ENCODE data around the gene DNASE1L1. TPM values are rescaled to one million over a fixed set of nuclear protein-coding genes. Genes with fewer than 3 reads are reported as not detected.

The DNASE1L1 gene
- total and polyA plus RNA-seq, 8 donors: 12.5 to 48.7 (median 17.1) TPM

DNA sequence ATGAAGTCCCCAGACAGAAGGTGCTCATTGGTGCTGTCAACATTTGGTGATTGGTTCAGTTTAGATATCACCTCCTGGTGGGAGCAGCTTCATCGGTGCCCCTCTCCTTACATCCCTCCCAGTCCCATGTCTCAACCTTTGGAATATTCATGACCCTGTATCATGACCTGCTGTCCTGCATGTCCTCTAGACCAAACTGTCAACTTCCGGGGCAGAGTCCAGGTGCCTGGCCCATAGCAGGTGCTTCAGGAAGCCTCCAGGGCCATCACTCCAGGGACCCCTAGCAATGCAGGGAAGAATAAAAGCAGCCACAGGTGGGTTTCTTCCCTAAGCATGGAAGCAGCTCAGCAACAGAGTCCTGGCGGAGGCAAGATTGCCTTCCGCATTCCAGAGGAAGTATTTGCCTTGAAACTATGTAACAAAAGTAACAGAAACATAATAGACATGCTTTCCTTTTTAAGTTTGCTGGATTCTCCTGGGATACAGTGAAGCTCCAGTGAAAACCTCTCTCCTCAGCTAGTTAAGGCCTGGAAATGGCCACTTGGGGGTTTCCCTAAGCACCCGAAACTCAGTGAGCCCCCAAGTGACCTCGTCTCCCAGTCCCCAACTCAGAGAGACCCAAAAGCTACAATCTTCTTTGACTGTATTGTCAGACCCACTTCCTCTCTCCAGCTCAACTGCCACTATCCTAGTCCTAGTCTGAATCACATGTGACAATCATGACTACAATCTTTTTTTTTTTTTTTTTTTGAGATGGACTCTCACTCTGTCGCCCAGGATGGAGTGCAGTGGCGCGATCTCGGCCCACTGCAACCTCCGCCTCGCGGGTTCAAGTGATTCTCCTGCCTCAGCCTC is 18.1 kb upstream of the DNASE1L1 start:
- DNase-seq: no peak
- TF ChIP-seq POLR2AphosphoS5 (IDR thresholded peaks at IDR 0.05): no peak
- TF ChIP-seq, protein P1, sequence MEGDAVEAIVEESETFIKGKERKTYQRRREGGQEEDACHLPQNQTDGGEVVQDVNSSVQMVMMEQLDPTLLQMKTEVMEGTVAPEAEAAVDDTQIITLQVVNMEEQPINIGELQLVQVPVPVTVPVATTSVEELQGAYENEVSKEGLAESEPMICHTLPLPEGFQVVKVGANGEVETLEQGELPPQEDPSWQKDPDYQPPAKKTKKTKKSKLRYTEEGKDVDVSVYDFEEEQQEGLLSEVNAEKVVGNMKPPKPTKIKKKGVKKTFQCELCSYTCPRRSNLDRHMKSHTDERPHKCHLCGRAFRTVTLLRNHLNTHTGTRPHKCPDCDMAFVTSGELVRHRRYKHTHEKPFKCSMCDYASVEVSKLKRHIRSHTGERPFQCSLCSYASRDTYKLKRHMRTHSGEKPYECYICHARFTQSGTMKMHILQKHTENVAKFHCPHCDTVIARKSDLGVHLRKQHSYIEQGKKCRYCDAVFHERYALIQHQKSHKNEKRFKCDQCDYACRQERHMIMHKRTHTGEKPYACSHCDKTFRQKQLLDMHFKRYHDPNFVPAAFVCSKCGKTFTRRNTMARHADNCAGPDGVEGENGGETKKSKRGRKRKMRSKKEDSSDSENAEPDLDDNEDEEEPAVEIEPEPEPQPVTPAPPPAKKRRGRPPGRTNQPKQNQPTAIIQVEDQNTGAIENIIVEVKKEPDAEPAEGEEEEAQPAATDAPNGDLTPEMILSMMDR (IDR thresholded peaks at IDR 0.05): no peak
- peak overlapping the region in 2 of 5 donors; percentile 25 to 89 for H3K27ac ChIP-seq

DNA sequence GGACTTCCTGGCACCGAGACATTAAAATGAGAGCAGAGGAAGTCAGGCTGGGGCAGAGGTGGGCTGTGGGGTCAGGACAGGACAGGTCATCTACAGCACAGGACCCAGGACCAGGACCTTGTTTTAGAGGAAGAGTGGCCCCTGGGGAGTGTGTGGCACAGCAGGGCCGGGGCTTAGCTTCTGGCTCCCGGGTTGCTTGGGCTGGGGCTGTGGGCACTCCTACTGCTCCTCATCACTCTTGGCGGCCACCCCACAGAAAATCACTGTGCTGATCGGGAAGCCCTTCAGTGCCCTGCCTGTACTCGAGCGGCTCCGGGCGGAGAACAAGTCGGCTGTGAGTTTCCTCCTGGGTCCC is 11.3 kb upstream of the DNASE1L1 start:
- Histone ChIP-seq H3K27me3 (no peaks in the 10 kb centered on the region), H3K4me1 (no peaks in the 10 kb centered on the region), H3K9me3 (no peaks in the 10 kb centered on the region), H3K4me3 (no peak overlapping the region), H3K27ac (no peak overlapping the region), H3K36me3 (peaks cover 0 to 17% (median 10%) of the 10 kb centered on the region in 4 donors)
- 73 to 88% (median 85%) methylated on average over 3 to 10 of the region's 10 CpGs for whole genome bisulfite sequencing, 5 donors
- intact Hi-C loops (cut with DNase I; ENCODE audit: low total_unique reads): no loop called here
- TF ChIP-seq EP300 (IDR thresholded peaks at IDR 0.05) (no peak), POLR2A (IDR thresholded peaks at IDR 0.05) (no peak), POLR2AphosphoS5 (IDR thresholded peaks at IDR 0.05) (no peak)
- TF ChIP-seq, protein P1 (IDR thresholded peaks at IDR 0.05): no peak
- DNase-seq: no peak

More for the DNA sequence above, 18.1 kb upstream of the DNASE1L1 start:
- Histone ChIP-seq H3K36me3 (peaks cover 1 to 8% (median 4%) of the 10 kb centered on the region in 4 donors), H3K9me3 (no peaks in the 10 kb centered on the region), H3K27me3 (no peaks in the 10 kb centered on the region), H3K4me1 (peaks cover 0 to 48% (median 30%) of the 10 kb centered on the region in 4 donors), H3K4me3 (peak overlapping the region in 2 of 4 donors; percentile 69 to 80)
- WGBS, 5 donors: 73 to 84% (median 79%) methylated on average over 12 to 13 of the region's 13 CpGs
- intact Hi-C loops (cut with DNase I; ENCODE audit: low total_unique reads): no loop called here

DNA sequence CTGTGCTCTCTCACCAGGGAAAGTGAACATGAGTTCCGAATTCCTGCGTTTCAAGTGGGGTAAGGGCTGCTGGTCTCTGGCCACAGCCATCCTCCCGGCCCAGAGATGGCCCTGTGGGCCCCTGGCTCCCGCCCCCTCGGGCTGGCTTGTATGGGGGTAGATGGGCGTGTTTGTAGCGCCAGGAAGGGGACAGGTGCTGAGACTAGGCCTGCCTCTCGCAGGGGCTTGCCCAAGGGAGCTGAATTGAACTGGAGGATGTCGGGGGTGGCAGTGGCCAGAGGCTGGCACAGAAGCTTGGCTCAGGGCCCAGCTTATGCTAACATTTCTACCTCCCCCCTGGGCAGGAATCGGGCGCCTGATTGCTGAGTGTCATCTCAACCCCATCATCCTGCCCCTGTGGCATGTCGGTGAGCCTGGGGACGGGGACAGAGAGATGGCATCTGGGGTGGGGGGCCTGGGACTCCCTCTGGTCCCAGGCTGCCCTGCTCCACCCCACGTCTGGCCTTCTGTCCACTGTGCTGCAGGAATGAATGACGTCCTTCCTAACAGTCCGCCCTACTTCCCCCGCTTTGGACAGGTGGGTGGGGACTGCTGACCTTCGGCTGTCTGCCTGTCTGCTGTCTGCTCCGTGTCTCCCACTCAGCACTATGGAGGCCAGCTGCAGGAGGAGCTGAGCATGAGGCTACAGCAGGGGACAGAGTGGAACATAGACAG is 10.8 kb upstream of the DNASE1L1 start:
- intact Hi-C loops (cut with DNase I; ENCODE audit: low total_unique reads): no loop called here
- no peak for DNase-seq
- Histone ChIP-seq H3K9me3 (no peaks in the 10 kb centered on the region), H3K27ac (no peak overlapping the region), H3K4me3 (no peak overlapping the region), H3K36me3 (peaks cover 0 to 17% (median 12%) of the 10 kb centered on the region in 4 donors), H3K27me3 (no peaks in the 10 kb centered on the region), H3K4me1 (no peaks in the 10 kb centered on the region)
- 70 to 76% (median 75%) methylated on average over 18 to 19 of the region's 19 CpGs; no CpG with 5 or more reads in 1 of the 5 donors for WGBS, 5 donors
- TF ChIP-seq POLR2A (IDR thresholded peaks at IDR 0.05) (no peak), POLR2AphosphoS5 (IDR thresholded peaks at IDR 0.05) (no peak), EP300 (IDR thresholded peaks at IDR 0.05) (no peak)
- TF ChIP-seq, protein P1 (IDR thresholded peaks at IDR 0.05): no peak

DNA sequence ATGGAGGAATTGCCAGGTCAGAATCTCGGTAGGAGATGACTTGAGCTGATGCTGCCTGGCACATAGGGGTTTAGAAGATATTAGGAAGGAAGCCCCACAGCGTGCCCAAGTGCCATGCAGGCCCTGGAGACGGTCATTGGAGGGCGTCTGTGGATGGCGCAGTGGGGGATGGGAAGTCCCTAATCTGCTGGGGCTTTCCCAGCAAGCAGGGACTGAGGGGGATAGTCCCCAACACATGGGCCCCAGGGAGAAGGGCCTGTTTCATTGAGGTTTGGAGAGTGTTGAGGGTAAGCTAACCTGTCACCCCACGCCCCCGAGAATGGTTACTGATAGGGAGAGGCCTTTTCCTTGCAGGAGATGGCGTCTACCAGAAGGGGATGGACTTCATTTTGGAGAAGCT is 10.1 kb upstream of the DNASE1L1 start:
- TF ChIP-seq POLR2AphosphoS5 (IDR thresholded peaks at IDR 0.05): no peak
- TF ChIP-seq, protein P1 (IDR thresholded peaks at IDR 0.05): no peak
- TF ChIP-seq POLR2A (IDR thresholded peaks at IDR 0.05): no peak
- no peak for TF ChIP-seq EP300 (IDR thresholded peaks at IDR 0.05)
- Histone ChIP-seq H3K27ac (no peak overlapping the region), H3K9me3 (no peaks in the 10 kb centered on the region), H3K36me3 (peaks cover 0 to 17% (median 12%) of the 10 kb centered on the region in 4 donors), H3K4me3 (no peak overlapping the region), H3K4me1 (no peaks in the 10 kb centered on the region), H3K27me3 (no peaks in the 10 kb centered on the region)
- no peak for DNase-seq
- intact Hi-C loops (cut with DNase I; ENCODE audit: low total_unique reads): no loop called here
- 81 to 89% (median 88%) methylated on average over 8 of the region's 8 CpGs for WGBS, 5 donors

Measured in stomach (tissue), 9 donors.